PFSK-1 (cell line): ENCODE results near the gene HHATL.

ENCODE experiments used
- POLR2AphosphoS5 ChIP-seq: IDR thresholded peaks from 2 replicates; pipeline ENCODE4 v1.6.1; 2012; ENCODE audit warnings: low read depth, mild to moderate bottlenecking, control low read depth, low read length, moderate library complexity
- SIN3A ChIP-seq: IDR thresholded peaks from 2 replicates; pipeline ENCODE4 v1.6.1; 2012; ENCODE audit warnings: mild to moderate bottlenecking, low read length, moderate library complexity, borderline replicate concordance; ENCODE audit not compliant: insufficient read depth
- TAF1 ChIP-seq: IDR thresholded peaks from 2 replicates; pipeline ENCODE4 v1.6.1; 2012; ENCODE audit warnings: low read length, control low read depth, borderline replicate concordance; ENCODE audit not compliant: insufficient read depth
- TF ChIP-seq, protein P1 (sequence below), 2 experiments: IDR thresholded peaks; 2 replicates each; pipeline versions ENCODE4 v1.6.1 to v1.8.0; 2011 to 2012; ENCODE audit warnings: low read depth in 2 of 2, low read length in 2 of 2, control low read depth in 1 of 2, inconsistent platforms in 1 of 2, mild to moderate bottlenecking in 1 of 2, moderate library complexity in 1 of 2; ENCODE audit not compliant: insufficient read depth in 1 of 2

DNA sequence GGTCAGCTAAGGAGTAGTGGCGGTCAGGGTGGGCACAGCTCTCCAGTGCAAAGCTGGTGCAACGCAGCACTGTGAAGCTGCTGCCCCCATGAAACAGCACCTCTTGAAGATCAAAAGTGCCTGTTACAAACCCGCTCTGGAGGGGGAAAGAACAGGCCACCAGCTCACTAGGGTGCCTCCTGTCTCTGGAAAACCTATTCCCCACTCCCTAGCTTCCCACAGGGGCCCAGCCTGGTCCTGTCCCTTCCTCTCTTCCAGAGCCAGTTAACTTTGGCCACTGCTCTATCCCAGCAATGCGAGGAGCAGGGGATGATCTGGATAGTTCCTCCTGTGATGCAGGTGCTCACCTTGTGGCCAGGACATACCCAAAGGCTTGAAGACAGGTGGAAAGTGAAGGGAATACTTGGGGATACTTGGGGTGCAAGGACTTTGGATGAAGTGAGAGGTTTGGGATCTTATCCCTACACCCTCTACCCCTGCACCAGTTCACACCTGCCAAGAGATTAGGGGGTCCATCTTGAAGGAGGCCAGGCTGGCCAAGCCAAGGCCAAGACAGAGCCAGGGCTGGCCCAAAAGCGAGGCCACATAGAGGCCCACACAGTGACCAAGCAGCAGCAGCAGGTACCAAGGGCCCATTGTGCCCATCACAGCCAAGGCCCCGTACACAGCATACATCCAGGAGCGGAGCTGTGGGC is 4.2 kb downstream of the HHATL start:
- TF ChIP-seq POLR2AphosphoS5 = no peak
- TF ChIP-seq TAF1 = no peak
- TF ChIP-seq, protein P1, sequence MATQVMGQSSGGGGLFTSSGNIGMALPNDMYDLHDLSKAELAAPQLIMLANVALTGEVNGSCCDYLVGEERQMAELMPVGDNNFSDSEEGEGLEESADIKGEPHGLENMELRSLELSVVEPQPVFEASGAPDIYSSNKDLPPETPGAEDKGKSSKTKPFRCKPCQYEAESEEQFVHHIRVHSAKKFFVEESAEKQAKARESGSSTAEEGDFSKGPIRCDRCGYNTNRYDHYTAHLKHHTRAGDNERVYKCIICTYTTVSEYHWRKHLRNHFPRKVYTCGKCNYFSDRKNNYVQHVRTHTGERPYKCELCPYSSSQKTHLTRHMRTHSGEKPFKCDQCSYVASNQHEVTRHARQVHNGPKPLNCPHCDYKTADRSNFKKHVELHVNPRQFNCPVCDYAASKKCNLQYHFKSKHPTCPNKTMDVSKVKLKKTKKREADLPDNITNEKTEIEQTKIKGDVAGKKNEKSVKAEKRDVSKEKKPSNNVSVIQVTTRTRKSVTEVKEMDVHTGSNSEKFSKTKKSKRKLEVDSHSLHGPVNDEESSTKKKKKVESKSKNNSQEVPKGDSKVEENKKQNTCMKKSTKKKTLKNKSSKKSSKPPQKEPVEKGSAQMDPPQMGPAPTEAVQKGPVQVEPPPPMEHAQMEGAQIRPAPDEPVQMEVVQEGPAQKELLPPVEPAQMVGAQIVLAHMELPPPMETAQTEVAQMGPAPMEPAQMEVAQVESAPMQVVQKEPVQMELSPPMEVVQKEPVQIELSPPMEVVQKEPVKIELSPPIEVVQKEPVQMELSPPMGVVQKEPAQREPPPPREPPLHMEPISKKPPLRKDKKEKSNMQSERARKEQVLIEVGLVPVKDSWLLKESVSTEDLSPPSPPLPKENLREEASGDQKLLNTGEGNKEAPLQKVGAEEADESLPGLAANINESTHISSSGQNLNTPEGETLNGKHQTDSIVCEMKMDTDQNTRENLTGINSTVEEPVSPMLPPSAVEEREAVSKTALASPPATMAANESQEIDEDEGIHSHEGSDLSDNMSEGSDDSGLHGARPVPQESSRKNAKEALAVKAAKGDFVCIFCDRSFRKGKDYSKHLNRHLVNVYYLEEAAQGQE (IDR thresholded peaks at IDR 0.05; ENCODE audit: insufficient read depth in 1 of 2, low read depth in 2 of 2, low read length in 2 of 2) = no peak
- TF ChIP-seq SIN3A = no peak
